Measurements from ENCODE around the gene ECM2.
A peak's percentile ranks its signal among the peaks of the same experiment; 100 is the strongest.

ECM2 gene

DNA sequence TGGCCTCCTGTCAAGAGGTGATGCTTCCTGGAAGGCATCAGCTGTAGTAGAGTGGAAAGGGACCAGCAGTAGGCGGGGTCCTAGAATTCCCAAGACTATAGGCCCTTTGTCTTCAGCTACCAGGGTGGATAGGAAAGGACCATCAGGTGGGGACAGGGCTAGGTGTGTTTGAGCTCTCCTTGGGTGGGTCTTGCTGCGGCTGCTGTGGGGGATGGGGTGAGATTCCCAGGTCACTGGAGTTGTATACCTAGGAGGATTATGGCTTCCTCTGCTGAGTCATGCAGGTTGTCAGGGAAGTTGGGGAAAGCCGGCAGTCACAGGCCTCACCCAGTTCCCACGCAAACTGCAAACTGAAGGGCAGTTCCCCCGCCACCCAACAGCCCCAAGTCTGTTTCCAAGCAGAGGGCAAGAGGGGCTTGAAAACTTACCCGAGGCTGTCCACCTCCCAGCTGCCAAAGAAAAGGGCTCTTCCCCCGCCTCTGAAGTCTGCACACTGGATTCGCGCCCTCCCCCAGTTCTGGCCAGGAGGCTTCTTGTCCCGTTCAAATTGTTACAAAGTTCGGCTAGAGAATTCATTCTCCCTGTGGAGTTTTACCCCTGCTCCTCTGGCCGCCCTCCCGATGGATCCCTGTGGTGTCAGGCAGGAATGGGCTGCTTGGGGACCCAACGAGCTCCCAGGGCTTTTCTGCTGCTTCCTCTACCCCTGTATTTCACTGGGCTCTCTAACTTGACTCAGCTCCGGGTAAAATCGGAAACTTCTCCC, 23.0 kb upstream of the ECM2 start:
- Histone ChIP-seq H3K36me3 (ENCODE audit: control insufficient read depth in 2 of 2, insufficient read depth in 2 of 2, low read length in 2 of 2) (no peaks in the 10 kb centered on the region), H3K9ac (ENCODE audit: low read length in 2 of 2) (no peak overlapping the region), H3K27me3 (ENCODE audit: control insufficient read depth in 1 of 2, insufficient read depth in 2 of 2, low read length in 2 of 2) (no peaks in the 10 kb centered on the region), H3K9me3 (ENCODE audit: control insufficient read depth in 2 of 2, low read length in 2 of 2) (no peaks in the 10 kb centered on the region), H3K4me3 (ENCODE audit: low read length in 2 of 2) (no peak overlapping the region), H3K27ac (ENCODE audit: low read length) (no peak overlapping the region), H3K4me1 (ENCODE audit: control insufficient read depth, insufficient read depth, low read length) (peaks cover 2% of the 10 kb centered on the region)

DNA sequence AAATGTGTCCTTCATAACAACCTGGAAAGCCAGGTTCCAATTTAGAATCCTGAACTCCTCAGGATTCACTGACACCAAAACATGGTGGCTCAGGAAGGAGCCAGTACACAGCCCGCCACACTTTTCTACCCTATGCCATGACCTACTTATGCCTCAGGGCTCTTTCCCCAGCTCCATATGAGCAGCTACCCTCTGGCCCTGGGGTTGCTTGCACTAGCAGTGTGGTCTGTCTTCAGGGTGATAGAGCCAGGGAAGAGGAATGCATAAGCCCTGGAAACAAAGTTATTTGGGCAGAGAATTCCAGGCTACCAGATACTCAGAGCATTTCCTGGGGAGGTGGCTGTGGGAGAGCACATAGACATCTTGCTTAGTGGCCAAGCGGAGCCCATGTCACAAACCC, 15.0 kb upstream of the ECM2 start:
- H3K27me3 ChIP-seq (ENCODE audit: control insufficient read depth in 1 of 2, insufficient read depth in 2 of 2, low read length in 2 of 2), result no peaks in the 10 kb centered on the region
- H3K27ac ChIP-seq (ENCODE audit: low read length), result no peak overlapping the region
- H3K4me3 ChIP-seq (ENCODE audit: low read length in 2 of 2), result no peak overlapping the region
- no peaks in the 10 kb centered on the region for H3K4me1 ChIP-seq (ENCODE audit: control insufficient read depth, insufficient read depth, low read length)
- no peaks in the 10 kb centered on the region for H3K36me3 ChIP-seq (ENCODE audit: control insufficient read depth in 2 of 2, insufficient read depth in 2 of 2, low read length in 2 of 2)
- H3K9ac ChIP-seq (ENCODE audit: low read length in 2 of 2), result no peak overlapping the region
- no peaks in the 10 kb centered on the region for H3K9me3 ChIP-seq (ENCODE audit: control insufficient read depth in 2 of 2, low read length in 2 of 2)

DNA sequence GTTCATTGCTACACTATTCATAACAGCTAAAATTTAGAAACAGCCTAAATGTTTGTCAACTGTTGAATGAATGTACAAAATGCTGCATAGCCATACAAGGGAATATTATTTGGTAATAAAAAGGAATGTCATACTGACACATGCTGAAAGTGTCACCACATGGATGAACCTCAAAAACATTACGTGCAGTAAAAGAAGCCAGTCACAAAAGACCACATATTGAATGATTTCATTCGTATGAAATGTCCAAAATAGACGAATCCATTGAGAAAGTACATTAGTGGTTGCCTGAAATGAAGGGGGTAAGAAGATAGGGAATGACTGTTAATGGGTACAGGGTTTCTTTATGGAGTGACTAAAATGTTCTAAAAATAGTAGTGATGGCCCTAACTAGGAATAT, 11.6 kb upstream of the ECM2 start:
- Histone ChIP-seq H3K4me3 (ENCODE audit: low read length in 2 of 2) (no peak overlapping the region), H3K4me1 (ENCODE audit: control insufficient read depth, insufficient read depth, low read length) (no peaks in the 10 kb centered on the region), H3K9me3 (ENCODE audit: control insufficient read depth in 2 of 2, low read length in 2 of 2) (peaks cover 0 to 3% of the 10 kb centered on the region in 2 donors), H3K27me3 (ENCODE audit: control insufficient read depth in 1 of 2, insufficient read depth in 2 of 2, low read length in 2 of 2) (no peaks in the 10 kb centered on the region), H3K9ac (ENCODE audit: low read length in 2 of 2) (no peak overlapping the region), H3K27ac (ENCODE audit: low read length) (no peak overlapping the region), H3K36me3 (ENCODE audit: control insufficient read depth in 2 of 2, insufficient read depth in 2 of 2, low read length in 2 of 2) (no peaks in the 10 kb centered on the region)

DNA sequence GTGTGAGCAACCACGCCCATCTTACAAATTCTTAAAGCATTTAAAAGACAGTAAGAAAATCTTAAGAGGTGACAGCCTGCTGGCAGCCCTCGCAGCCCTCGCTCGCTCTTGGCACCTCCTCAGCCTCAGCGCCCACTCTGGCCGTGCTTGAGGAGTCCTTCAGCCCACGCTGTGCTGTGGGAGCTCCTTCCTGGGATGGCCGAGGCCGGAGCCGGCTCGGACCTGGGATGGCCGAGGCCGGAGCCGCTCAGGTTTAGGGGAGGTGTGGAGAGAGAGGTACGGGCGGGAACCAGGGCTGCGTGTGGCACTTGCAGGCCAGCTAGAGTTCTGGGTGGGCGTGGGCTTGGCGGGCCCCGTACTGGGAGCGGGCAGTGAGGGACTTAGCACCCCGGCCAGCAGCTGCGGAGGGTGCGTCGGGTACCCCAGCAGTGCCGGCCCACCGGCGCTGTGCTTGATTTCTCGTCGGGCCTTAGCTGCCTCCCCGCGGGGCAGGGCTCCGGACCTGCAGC, 9.3 kb upstream of the ECM2 start:
- Histone ChIP-seq H3K27ac (ENCODE audit: low read length) (no peak overlapping the region), H3K27me3 (ENCODE audit: control insufficient read depth in 1 of 2, insufficient read depth in 2 of 2, low read length in 2 of 2) (no peaks in the 10 kb centered on the region), H3K9me3 (ENCODE audit: control insufficient read depth in 2 of 2, low read length in 2 of 2) (peaks cover 0 to 4% of the 10 kb centered on the region in 2 donors), H3K4me3 (ENCODE audit: low read length in 2 of 2) (no peak overlapping the region), H3K9ac (ENCODE audit: low read length in 2 of 2) (no peak overlapping the region), H3K4me1 (ENCODE audit: control insufficient read depth, insufficient read depth, low read length) (no peaks in the 10 kb centered on the region), H3K36me3 (ENCODE audit: control insufficient read depth in 2 of 2, insufficient read depth in 2 of 2, low read length in 2 of 2) (no peaks in the 10 kb centered on the region)

DNA sequence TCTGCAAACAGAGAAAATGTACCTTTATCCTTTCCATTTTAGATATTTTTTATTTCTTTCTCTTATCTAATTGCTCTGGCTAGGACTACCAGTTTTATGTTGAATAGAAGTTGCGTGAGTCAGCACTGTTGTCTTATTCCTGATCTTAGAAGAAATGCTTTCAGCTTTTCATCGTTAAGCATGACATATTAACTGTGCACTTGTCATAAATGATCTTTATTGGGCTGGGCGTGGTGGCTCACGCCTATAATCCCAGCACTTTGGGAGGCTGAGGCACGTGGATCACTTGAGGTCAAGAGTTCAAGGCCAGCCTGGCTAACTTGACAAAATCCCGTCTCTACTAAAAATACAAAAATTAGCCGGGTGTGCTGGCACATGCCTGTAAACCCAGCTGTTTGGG, 8.2 kb upstream of the ECM2 start:
- Histone ChIP-seq H3K9ac (ENCODE audit: low read length in 2 of 2) (no peak overlapping the region), H3K36me3 (ENCODE audit: control insufficient read depth in 2 of 2, insufficient read depth in 2 of 2, low read length in 2 of 2) (no peaks in the 10 kb centered on the region), H3K27me3 (ENCODE audit: control insufficient read depth in 1 of 2, insufficient read depth in 2 of 2, low read length in 2 of 2) (no peaks in the 10 kb centered on the region), H3K4me1 (ENCODE audit: control insufficient read depth, insufficient read depth, low read length) (no peaks in the 10 kb centered on the region), H3K9me3 (ENCODE audit: control insufficient read depth in 2 of 2, low read length in 2 of 2) (peaks cover 0 to 4% of the 10 kb centered on the region in 2 donors), H3K27ac (ENCODE audit: low read length) (no peak overlapping the region), H3K4me3 (ENCODE audit: low read length in 2 of 2) (no peak overlapping the region)

DNA sequence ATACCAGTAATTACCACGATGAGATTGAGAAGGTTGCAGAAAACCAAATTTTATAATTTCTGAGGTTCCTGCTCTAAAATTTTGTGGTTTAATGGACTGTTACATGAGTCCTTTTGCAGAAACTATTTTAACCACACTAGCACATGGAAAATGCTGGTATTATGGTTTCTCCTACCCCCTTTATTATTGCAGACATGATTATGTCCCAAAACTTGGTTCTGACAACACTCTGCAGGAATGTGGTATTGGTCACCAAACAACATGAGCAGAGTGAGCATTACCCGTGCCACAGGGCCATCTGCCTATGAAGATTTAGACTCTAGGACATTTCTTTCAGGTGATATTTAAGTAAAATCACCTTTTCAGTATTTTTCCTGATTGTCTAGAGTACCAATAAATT, 2.8 kb upstream of the ECM2 start:
- no peaks in the 10 kb centered on the region for H3K36me3 ChIP-seq (ENCODE audit: control insufficient read depth in 2 of 2, insufficient read depth in 2 of 2, low read length in 2 of 2)
- no peaks in the 10 kb centered on the region for H3K4me1 ChIP-seq (ENCODE audit: control insufficient read depth, insufficient read depth, low read length)
- no peak overlapping the region for H3K4me3 ChIP-seq (ENCODE audit: low read length in 2 of 2)
- no peak overlapping the region for H3K9ac ChIP-seq (ENCODE audit: low read length in 2 of 2)
- H3K27ac ChIP-seq (ENCODE audit: low read length), result no peak overlapping the region
- H3K9me3 ChIP-seq (ENCODE audit: control insufficient read depth in 2 of 2, low read length in 2 of 2), result peaks cover 0 to 4% of the 10 kb centered on the region in 2 donors
- H3K27me3 ChIP-seq (ENCODE audit: control insufficient read depth in 1 of 2, insufficient read depth in 2 of 2, low read length in 2 of 2), result no peaks in the 10 kb centered on the region

DNA sequence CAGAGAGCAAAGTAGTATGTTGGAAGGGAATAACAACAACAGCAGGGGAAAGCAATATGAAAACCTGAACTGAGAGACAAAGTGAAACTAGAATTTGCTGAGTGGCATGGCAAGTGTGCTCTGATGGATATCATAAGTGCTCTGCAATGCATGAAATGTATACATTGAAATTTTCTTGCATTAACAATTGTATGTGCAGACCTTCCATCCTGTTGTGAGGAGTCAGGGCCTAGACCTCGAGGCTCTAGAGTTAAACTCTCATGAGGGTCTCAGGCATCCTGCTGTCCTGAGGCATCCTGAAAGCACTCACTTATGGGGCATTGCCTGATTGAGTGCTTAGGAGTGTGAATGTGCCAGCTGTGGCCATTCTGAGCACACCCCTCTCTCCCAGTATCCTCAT, 1.1 kb downstream of the ECM2 start:
- Histone ChIP-seq H3K4me1 (ENCODE audit: control insufficient read depth, insufficient read depth, low read length) (no peaks in the 10 kb centered on the region), H3K27ac (ENCODE audit: low read length) (no peak overlapping the region), H3K4me3 (ENCODE audit: low read length in 2 of 2) (peak overlapping the region; percentile 56 to 61), H3K9ac (ENCODE audit: low read length in 2 of 2) (peak overlapping the region in 1 of 2 donors; percentile 14), H3K36me3 (ENCODE audit: control insufficient read depth in 2 of 2, insufficient read depth in 2 of 2, low read length in 2 of 2) (no peaks in the 10 kb centered on the region), H3K27me3 (ENCODE audit: control insufficient read depth in 1 of 2, insufficient read depth in 2 of 2, low read length in 2 of 2) (no peaks in the 10 kb centered on the region), H3K9me3 (ENCODE audit: control insufficient read depth in 2 of 2, low read length in 2 of 2) (no peaks in the 10 kb centered on the region)

DNA sequence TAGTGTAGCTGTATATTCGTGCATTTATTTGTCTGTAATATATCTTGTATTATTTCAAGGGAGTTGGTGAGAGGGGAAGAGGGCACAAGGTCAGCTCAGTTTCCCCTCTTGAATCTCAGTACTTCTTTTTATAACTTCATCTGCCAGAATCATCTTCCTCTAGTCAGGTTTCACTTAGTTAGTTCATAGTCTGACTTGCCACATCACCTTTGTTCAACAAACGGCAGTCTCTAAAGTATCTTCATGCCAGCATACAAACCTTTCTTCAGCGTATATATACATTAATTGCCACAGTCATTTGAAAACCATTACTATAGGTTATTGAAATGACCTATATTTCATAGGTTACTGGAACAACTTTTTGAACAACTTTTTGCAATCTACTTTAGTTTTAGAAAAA, 1.6 kb downstream of the ECM2 start:
- H3K9me3 ChIP-seq (ENCODE audit: control insufficient read depth in 2 of 2, low read length in 2 of 2), result no peaks in the 10 kb centered on the region
- H3K4me1 ChIP-seq (ENCODE audit: control insufficient read depth, insufficient read depth, low read length), result no peaks in the 10 kb centered on the region
- H3K9ac ChIP-seq (ENCODE audit: low read length in 2 of 2), result no peak overlapping the region
- no peak overlapping the region for H3K27ac ChIP-seq (ENCODE audit: low read length)
- H3K27me3 ChIP-seq (ENCODE audit: control insufficient read depth in 1 of 2, insufficient read depth in 2 of 2, low read length in 2 of 2), result no peaks in the 10 kb centered on the region
- H3K4me3 ChIP-seq (ENCODE audit: low read length in 2 of 2), result peak overlapping the region; percentile 56 to 61
- H3K36me3 ChIP-seq (ENCODE audit: control insufficient read depth in 2 of 2, insufficient read depth in 2 of 2, low read length in 2 of 2), result no peaks in the 10 kb centered on the region

DNA sequence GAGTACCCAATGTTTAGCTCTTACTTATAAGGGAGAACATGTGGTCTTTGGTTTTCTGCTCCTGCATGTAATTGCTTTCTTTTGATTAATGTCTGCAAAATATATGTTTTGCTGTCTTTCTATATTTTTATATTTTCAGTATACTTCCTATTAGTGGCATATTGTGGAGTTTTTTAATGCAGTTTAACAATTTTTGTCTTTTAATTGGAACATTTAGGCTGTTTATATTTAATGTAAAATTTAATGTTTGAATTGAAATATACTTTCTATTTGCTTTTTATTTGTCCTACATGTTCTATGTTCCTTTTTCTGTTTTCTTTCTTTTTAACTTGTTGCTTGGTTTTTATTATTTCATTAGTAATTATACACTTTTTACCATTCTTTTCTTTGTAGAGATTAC, 4.9 kb downstream of the ECM2 start:
- no peaks in the 10 kb centered on the region for H3K36me3 ChIP-seq (ENCODE audit: control insufficient read depth in 2 of 2, insufficient read depth in 2 of 2, low read length in 2 of 2)
- no peak overlapping the region for H3K27ac ChIP-seq (ENCODE audit: low read length)
- no peaks in the 10 kb centered on the region for H3K9me3 ChIP-seq (ENCODE audit: control insufficient read depth in 2 of 2, low read length in 2 of 2)
- H3K9ac ChIP-seq (ENCODE audit: low read length in 2 of 2), result no peak overlapping the region
- H3K27me3 ChIP-seq (ENCODE audit: control insufficient read depth in 1 of 2, insufficient read depth in 2 of 2, low read length in 2 of 2), result no peaks in the 10 kb centered on the region
- no peaks in the 10 kb centered on the region for H3K4me1 ChIP-seq (ENCODE audit: control insufficient read depth, insufficient read depth, low read length)
- H3K4me3 ChIP-seq (ENCODE audit: low read length in 2 of 2), result no peak overlapping the region

DNA sequence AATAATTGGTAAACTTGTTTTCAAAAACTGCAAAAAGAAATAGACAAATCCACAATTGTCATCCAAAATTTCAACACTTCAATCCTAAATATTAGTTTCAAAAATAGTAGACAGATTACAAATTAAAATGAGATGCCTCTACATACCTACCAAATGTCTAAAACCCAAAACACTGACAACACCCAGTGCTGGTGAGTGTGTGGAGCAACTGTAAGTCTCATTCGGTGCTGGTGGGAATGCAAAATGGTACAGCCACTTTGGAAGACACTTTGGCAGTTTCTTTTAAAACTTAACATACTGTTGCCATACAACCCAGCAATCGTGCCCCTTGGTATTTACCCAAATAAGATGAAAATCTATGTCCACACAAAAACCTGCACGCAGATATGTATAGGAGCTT, 6.7 kb downstream of the ECM2 start:
- Histone ChIP-seq H3K9ac (ENCODE audit: low read length in 2 of 2) (no peak overlapping the region), H3K4me3 (ENCODE audit: low read length in 2 of 2) (no peak overlapping the region), H3K9me3 (ENCODE audit: control insufficient read depth in 2 of 2, low read length in 2 of 2) (no peaks in the 10 kb centered on the region), H3K27ac (ENCODE audit: low read length) (no peak overlapping the region), H3K27me3 (ENCODE audit: control insufficient read depth in 1 of 2, insufficient read depth in 2 of 2, low read length in 2 of 2) (no peaks in the 10 kb centered on the region), H3K36me3 (ENCODE audit: control insufficient read depth in 2 of 2, insufficient read depth in 2 of 2, low read length in 2 of 2) (no peaks in the 10 kb centered on the region), H3K4me1 (ENCODE audit: control insufficient read depth, insufficient read depth, low read length) (no peaks in the 10 kb centered on the region)

DNA sequence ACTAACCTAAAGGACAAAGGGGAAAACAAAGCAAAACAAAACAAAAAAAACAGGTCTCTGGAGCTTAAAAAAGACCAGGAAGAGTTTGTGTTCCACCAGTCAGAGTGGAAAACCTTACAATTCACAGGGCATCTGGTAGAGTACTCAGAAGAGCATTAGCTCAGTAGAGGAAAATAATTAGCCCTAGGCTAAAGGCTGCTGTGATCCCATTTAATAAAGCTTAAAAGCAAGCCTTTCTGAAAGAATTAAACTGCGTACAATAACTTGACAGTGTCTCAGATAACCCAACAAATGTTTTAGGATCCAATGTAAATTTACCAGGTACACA, 7.3 kb downstream of the ECM2 start:
- Histone ChIP-seq H3K27ac (ENCODE audit: low read length) (no peak overlapping the region), H3K9ac (ENCODE audit: low read length in 2 of 2) (no peak overlapping the region), H3K4me3 (ENCODE audit: low read length in 2 of 2) (no peak overlapping the region), H3K27me3 (ENCODE audit: control insufficient read depth in 1 of 2, insufficient read depth in 2 of 2, low read length in 2 of 2) (no peaks in the 10 kb centered on the region), H3K4me1 (ENCODE audit: control insufficient read depth, insufficient read depth, low read length) (no peaks in the 10 kb centered on the region), H3K36me3 (ENCODE audit: control insufficient read depth in 2 of 2, insufficient read depth in 2 of 2, low read length in 2 of 2) (no peaks in the 10 kb centered on the region), H3K9me3 (ENCODE audit: control insufficient read depth in 2 of 2, low read length in 2 of 2) (no peaks in the 10 kb centered on the region)
